CD4-positive, alpha-beta T cell treated with Interleukin-17A for 4 hours (primary cell): ENCODE results near the gene DRAM1.
"Not testable (repeated sequence)": the region's sequence is repeated elsewhere in the genome, so short reads cannot be mapped to it uniquely, and the experiment has no call there.

ENCODE experiments used
- DNase-seq: peaks from one replicate; pipeline ENCODE4 v3.0.0-alpha.2; 2020; ENCODE audit warnings: mixed read lengths

DRAM1 gene, protein sequence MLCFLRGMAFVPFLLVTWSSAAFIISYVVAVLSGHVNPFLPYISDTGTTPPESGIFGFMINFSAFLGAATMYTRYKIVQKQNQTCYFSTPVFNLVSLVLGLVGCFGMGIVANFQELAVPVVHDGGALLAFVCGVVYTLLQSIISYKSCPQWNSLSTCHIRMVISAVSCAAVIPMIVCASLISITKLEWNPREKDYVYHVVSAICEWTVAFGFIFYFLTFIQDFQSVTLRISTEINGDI

DNA sequence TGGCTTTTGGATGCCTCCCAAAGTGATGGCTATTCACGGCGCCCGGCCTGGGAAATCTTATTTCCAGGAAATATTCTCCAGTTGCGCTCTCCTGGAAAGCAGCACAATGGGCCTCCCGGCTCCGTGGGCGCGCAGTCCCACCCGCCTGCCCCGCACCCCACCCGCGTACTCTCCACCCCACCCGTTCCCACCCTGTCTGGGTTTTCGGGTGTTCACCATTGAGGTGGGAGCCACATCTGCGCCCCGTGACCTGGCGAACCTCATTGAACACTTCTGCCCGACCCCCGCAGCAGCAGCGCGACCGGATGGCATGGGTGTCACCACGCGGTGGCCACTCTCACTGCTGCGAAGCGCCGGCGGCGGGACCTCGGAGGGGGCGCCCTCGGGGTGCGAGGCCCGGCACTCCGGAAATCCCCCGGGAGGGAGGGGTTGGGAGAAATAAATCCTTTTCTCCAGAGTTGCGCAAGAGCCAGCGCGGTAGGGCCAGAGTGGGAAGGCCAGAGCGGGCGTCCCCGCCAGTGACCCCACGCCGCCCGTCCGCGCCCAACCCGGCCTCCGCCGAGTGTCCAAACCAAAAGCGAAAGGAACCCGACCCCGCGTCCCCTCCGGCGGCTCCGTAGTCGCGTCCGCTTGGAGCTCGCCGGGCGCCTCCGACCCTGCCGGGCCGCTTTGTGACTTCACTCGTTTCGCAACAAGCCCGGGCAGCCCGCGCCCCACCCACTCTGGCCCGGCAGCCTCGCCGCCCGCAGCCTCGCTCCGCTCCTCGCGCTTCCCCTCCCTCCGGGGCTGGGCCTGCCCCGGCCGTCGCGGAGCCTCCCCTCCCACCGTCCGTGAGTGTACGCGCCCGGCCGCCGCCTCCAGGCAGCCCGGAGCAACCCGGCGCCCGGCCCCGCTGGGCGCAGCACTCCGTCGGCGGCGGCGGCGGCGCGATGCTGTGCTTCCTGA, at the start of gene DRAM1:
Gene DRAM1, plus strand, starts transcription at position 720 of the 945 bp plus-strand sequence. Its CDS starts 210 bp downstream, at position 930.
- peak; percentile 79 for DNase-seq

DNA sequence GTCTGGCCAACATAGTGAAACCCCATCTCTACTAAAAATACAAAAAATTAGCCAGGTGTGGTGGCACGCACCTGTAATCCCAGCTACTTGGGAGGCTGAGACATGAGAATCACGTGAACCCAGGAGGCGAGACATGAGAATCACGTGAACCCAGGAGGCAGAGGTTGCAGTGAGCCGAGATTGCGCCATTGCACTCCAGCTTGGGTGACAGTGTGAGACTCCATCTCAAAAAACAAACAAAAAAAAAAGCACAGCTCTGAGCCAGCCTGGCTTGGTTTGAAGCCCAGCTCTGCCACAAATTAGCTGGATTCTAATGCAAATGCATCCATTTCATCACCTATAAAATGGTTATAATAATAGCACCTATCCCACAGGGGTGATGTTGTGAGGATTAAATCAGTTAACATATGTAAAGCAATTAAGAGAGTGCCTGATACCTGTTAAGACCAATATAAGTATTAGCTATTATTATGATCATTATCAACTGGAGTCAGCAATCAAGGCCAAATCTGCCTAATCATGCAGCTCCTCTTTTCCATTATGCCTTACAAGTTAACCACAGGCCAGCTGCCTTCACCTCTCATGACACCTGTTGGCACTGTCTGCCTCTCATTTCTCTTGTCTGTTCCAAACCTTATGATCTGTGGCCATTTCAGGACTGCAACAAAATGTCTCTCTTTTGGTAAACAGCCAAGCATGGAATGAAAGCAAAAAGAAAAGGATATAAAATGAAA, 48.8 kb upstream of the DRAM1 start:
- DNase-seq, result no peak

DNA sequence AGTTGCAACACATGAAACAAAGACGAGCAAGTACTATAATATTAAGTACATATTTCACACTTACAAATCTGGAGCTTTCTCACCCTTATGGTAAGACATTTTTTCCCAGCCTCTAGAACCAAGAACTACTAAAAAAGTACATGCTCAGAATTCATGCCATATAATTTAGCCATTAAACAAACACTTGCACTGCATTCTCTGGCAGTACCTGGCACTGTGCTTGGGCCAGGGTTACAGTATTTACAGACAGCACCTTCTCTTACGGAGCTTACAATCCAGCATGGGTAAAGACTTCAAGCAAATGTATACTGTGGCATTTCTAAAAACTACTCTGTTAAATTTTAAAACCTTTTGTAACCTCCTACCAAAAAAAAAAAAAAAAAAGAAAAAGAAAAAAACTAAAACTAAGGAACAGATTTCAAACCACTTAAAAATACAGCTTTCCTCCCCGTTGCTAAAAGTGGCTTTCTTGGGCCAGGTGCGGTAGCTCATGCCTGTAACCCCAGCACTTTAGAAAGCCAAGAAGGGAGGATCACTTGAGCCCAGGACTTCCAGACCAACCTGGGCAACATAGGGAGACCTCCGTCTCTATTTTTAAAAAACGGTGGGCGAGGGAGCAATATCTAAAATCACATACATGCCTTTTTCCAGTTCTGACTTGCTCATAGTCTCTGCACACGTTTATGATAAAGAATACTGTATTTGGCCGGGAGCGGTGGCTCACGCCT, 47.6 kb upstream of the DRAM1 start:
- peak; percentile 17 for DNase-seq

DNA sequence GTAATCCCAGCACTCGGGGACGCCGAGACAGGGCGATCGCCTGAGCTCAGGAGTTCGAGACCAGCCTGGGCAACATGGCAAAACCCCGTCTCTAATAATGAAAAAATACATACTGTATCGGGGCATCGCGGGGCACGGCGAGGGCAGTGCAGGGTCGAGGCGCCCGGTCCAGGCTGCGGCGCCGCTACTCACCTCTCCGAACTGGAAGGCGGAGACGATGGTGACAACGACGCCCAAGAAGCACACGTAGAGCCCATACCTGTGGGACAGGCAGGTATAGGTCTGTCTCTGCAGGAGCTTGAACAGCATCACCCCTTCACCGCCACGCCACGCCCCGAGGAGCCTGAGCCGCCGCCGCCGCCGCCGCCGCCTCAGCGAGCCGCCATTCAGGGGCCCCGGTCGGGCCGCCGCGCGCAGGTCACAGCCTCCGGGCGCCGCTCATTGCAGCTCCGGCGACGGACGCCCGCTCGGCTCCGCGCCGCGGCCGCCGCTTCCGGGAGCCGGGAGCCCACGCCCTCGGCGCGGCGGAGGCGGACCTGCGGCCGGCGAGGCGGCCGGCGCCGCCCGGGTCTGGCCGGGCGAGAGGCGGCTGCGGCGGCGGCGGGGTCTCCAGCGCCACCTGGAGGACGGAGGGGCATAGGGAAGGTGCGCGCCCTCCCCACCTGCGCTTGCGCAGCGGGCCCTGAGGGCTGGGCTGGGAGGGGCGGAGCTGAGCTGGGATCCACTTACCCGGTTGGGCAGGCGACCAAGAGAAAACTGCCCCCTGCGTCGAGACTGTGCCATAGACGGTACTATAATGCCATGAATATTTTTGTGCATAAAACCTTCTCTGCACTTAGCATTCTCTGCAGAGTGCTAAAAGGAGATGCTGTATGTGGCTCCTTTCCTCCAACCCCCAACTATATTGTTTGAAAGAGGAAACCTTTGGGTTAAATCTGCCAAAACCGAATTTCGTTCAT, 46.7 kb upstream of the DRAM1 start, which contains the start of gene GNPTAB:
Gene GNPTAB, minus strand, starts transcription at position 593 of the 959 bp plus-strand sequence. Its CDS starts 284 bp downstream, at position 309.
- DNase-seq, result peak; percentile 97

DNA sequence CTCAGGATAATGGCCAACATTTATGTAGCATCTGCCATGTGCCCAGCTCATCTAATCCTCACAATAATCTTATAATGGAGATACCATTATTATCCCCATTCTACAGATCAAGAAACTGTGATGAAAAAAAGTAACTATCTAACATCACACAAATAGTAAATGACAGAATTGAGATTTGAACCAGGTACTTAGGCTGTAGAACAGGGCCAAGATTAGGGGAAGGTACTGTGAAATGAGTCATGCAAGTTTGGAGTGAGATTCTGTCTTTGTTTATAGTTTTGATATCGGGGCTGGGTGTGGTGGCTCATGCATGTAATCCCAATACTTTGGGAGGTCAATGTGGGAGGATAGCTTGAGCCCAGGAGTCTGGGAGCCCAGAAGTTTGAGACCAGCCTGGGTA, 45.4 kb upstream of the DRAM1 start:
- DNase-seq, result no peak

DNA sequence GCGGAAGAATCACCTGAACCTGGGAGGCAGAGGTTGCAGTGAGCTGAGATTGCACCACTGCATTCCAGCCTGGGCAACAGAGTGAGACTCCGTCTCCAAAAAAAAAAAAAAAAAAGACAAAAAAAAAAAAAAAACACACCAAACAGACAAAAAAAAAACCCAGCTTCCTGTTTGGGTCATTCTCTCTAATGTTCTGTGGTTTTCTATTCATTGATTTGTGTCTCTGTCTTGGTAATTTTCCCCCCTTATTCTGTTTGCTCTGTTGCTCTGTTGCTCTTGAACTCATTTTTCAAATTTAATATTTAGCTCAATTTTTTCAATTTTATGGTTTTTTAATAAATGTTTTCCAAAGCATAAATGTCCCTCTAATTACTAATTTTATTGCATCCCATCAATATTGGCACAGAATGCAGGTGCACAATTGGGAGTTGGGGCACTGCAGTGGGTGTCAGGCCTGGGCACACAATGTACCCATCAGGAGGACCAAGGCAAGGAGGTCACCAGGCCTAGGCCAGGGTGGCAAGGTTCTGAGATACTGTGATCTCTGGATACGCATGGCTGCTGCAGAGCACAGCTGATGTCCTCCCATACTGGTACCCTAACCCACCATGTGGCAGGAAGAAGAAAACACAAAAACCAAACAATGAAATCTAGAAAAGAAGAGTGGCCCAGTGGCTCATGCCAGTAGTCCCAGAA, 38.6 kb upstream of the DRAM1 start:
- DNase-seq, result peak; percentile 13

DNA sequence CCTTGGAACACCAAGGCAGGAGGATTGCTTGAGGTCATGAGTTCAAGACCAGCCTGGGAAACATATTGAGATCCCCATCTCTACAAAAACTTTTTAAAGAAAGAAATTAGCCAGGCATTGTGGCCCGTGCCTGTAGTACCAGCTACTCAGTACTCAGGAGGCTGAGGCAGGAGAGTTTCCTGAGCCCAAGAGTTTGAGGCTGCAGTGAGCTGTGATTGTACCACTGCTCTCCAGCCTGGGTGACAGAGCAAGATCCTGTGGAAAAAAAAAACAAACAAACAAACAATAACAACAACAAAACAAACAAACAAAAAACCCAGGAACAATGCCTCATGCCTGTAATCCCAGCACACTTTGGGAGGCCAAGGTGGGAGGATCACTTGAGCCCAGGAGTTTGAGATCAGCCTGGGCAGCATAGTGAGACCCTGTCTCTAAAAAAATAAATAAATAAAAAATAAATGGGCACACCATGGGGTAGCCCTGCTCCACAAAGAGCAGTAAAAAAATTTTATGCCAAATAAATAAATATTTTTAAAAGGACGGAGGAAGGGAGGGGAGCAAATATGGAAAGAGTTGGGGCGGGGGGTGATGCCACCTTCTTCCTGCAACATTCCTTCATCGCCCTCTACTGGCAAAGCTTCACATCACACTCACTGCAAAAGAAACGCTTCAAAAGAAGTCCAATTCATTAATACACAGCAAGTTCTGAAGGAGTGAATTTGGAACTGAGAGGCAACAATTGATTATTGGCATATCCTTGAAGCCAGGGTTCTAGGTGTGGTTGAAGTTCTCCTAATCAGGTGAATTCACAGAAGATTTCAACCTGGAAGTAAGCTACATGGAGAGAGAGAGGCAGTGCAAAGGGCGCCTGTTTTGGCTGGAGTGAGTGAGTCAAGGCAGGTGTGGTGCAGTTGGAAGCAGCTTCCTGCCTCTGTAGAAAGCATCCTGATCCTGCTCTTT, 37.8 kb upstream of the DRAM1 start:
- peak; percentile 82 for DNase-seq

DNA sequence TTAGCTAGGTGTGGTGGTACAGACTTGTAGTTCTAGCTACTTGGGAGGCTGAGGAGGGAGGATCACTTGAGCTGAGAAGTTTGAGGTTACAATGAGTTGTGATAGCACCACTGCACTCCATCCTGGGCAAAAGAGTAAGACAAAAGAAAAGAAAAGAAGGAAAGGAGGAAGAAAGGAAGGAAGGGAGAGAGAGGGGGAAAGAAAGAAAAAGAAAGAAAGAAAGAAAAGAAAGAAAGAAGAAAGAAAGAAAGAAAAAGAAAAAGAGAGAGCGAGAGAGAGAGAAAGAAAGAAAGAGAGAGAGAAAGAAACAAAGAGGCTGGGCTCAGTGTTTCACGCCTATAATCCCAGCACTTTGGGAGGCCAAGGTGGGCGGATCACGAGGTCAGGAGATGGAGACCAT, 36.3 kb upstream of the DRAM1 start:
- DNase-seq, result no peak

DNA sequence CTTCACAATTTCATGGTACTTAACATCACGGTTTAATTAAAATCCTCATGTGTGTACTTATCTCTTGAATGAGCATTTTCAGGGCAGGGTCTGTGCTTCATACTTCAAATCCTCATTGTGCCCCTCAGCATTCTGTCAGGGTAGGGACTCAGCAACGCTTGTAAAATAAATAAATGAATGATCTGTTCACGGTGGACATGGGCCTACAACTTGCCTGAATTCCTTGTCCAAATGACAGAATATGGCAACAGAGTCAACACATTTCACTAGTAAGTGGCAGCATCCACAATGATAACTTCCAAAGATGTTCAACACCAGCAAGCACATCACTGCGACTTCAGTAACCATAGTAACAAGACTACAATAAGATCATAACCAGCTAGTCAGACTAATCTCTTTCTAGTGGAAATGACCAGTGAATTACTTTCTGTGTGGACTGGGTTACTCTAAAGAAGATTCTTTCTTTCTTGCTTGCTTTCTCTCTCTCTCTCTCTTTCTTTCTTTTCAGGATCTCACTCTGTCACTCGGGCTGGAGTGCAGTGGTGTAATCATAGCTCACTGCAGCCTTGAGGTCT, 32.2 kb upstream of the DRAM1 start:
- DNase-seq, result no peak

DNA sequence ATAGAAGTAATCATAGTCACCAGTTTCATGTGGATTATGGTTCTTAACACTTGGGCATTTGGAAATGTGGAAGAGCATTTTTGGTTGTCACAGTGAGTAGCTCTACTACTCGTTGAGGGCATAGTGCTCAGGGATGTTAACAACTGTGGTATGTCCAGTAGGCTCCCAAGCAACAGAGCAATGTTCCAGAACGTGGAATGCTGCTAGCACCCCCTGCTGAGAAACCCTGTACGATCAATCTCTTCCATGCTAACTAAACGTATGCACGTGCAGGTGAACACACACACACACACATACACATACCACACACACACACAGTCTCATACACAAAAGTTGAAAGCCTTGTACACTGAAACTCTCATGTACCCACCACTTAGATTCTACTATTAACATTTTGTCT, 30.1 kb upstream of the DRAM1 start:
- DNase-seq, result no peak

DNA sequence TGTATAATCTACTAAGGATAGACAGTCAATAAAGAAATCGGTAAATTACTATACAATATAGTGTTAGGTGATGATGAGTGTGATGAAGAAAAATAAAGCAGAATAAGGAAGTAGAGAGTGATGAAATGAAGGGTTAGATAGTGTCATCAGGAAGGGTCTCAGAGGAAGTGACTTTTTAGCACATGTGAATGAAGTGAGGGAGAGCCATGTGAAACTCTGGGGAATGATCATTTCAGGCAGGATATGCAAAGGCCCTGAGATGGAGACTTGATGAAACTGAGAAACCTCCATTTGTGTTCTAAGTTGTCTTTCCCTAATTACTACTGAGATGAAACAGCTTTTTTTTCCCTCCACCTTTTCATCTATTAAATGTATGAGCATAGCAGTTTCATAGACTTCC, 27.2 kb upstream of the DRAM1 start:
- no peak for DNase-seq

DNA sequence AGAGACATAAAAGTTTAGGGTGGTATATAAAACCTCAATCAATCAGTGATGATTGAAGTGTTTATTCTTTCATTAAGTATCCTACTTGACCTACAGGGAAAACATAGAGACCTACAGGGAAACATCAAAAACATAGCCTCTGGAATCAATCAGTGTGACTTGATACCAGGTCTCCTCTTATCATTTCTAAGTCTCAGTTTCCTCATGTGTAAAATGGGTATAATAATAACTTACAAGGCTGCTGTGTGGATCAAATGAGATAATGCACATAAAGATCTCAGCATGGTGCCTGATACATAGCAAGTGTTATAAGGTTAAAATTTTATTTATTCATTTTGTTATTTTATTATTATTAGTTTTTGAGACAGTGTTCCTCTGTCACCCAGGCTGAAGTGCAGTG, 24.4 kb upstream of the DRAM1 start:
- no peak for DNase-seq

DNA sequence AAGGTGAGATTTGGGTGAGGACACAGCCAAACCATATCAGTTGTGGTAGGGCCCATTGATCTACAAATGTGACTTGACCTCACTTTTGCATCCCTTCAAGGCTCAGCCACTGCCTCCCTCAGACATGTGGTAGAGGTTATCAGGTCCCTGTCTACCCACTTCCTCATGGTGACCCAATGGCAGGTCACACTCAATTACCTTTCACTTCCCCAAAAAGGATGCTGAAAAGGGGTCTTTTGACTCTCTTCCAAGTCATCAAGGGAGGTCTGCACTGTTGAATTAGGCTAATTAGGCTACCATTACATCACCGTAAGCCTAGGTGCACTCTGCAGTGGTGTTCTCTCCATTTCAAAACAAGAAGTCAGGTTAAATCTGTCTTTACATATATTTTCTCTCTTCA, 22.6 kb upstream of the DRAM1 start:
- DNase-seq, result no peak

DNA sequence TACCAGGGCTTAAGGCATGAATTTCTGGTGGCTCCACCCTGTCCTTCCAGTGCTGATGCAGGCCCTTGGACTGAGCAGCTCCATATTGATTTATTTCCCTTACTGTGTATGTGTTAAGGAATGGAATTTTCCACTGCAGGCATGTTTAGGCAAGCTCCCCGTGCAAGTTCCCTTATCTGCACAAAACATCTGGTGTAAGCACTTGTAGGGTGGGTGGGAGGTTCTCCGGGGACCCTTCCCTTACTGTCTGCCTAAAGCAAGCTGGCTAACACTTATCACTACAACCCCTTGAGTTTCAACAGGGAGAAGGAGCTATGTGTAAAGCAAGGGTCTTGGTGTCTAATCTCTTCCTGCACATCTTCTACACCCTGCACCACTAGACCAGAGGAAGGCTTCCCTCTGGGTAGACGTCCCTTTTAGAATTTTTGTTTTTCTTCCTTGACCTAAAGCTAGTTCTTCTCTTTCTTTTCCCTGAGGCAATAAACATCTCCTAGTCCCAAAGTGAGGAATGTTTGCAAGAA, 22.0 kb upstream of the DRAM1 start:
- DNase-seq, result no peak

DNA sequence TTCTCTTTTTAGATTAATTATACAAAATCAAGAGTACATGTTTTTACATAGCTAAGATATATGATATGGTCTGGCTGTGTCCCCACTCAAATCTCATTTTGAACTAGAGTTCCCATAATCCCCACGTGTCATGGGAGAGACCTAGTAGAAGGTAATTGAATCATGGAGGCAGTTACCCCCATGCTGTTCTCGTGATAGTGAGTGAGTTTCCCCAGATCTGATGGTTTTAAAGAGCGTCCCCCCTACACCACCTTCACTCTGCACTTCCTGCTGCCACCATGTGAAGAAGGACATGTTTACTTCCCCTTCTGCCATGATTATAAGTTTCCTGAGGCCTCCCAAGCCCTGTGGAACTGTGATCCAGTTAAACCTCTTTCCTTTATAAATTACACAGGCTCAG, 21.4 kb upstream of the DRAM1 start:
- DNase-seq, result no peak

DNA sequence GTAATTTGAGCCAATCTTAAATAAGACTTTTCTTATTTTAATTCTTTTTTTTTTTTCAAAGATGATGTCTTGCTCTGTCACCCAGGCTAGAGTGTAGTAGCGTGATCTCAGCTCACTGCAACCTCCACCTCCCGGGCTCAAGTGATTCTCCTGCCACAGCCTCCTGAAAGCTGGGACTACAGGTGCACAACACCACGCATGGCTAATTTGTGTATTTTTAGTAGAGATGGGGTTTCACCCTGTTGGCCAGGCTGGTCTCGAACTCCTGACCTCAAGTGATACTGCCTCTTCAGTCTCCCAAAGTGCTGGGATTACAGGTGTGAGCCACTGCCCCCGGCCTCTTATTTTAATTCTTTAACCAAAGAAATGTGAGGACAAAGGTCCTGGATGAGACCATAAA, 20.8 kb upstream of the DRAM1 start:
- not testable (repeated sequence) for DNase-seq

DNA sequence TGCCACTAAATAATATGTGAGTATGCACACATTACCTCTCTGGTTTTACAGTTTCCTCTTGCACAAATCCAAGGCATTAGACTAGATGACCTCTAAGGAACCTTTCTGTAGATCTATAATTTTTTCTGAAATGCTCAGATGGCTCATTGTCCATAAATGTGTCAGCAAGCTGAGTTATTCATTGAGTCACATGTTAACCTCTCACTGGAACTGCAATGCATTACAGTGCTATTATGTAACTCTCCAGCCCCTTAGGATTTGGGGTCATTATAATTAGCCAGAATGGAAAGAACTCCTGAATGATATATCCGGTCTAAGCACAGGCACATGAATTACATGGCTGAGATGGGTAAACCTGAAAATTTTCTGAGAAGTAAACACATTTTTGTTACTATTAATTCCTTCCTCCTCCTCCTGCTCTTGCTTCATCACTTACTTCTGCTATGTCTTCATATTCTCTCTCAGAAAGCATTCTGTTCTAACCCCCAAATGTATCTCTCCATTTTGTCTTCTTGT, 20.3 kb upstream of the DRAM1 start:
- no peak for DNase-seq

DNA sequence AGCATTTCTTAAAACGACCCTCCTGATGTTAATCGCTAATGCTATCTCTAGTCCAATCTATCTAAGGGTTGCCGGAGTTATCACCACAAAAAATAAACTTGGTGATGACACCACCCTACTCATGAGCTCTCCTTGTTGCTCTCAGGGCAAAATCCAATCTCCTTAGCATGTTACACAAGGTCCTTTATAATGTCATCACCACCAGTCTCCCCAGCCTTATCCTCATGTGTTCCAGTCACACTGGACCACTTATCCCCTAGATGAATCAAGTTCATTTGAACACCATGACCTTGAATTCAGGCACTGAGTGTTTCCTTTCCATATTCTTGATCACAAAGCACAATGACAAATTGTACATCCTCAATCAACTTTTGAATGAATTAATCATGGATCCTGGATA, 19.0 kb upstream of the DRAM1 start:
- DNase-seq, result no peak
